MM.1S (cell line): ENCODE results near the gene MCUR1.

Experiments used
- CTCF ChIP-seq: fragments of 300-600 bp; sonication (generic); IDR thresholded peaks from 2 replicates; pipeline ENCODE4 v1.5.1; 2016; ENCODE audit warnings: antibody characterized with exemption, low read length, mixed read lengths
- EZH2 ChIP-seq: fragments of 300-600 bp; sonication (generic); optimal IDR thresholded peaks from 2 replicates; pipeline ENCODE3; 2017; ENCODE audit warnings: low read depth, mild to moderate bottlenecking, antibody characterized with exemption, low read length, mixed read lengths
- EZH2phosphoT487 ChIP-seq: fragments of 300-600 bp; sonication (generic); IDR thresholded peaks from 2 replicates; pipeline ENCODE4 v1.6.1; 2018; ENCODE audit warnings: antibody characterized with exemption, low read length

- no peak for TF ChIP-seq CTCF
- TF ChIP-seq EZH2: no peak
- no peak for TF ChIP-seq EZH2phosphoT487
Observed at GRCh38 chr6:13794184-13794583, 20.2 kb downstream of the MCUR1 start.
